ENCODE measurements around the gene SYTL3. TPM values are rescaled to one million over a fixed set of nuclear protein-coding genes. Genes with fewer than 3 reads are reported as not detected.
"Not testable (repeated sequence)": the region's sequence is repeated elsewhere in the genome, so short reads cannot be mapped to it uniquely, and the experiment has no call there.

Gene SYTL3
- polyA plus RNA-seq, 1 donor (not counting 4 experiments of a cell fraction or from before 2014, with no cell fraction given), result 1.4 TPM

- dilution Hi-C loops (cut with MboI; ENCODE audit: extremely low pct_ligation_motif_present, low sequenced_read_pairs), result no loop called here
- DNase-seq (ENCODE audit: low read depth, low spot score) (no peak), FAIRE-seq (no peak)
- peaks cover 87% of the 10 kb centered on the region for H3K79me2 ChIP-seq (ENCODE audit: control insufficient read depth, insufficient read depth, low read length)
- no peak for TF ChIP-seq CTCF (optimal IDR thresholded peaks at IDR 0.05 in 1 of 3, IDR thresholded peaks at IDR 0.05 in 1 of 3, conservative IDR thresholded peaks at IDR 0.05 in 1 of 3; ENCODE audit: extremely low read depth in 1 of 3, insufficient read depth in 2 of 3, low read length in 3 of 3)
- TF ChIP-seq EZH2 (IDR thresholded peaks at IDR 0.05; ENCODE audit: low read length), result no peak
- H3K27ac ChIP-seq (ENCODE audit: control insufficient read depth, insufficient read depth, low read length), result peak overlapping the region; percentile 14
- peaks cover 15 to 41% of the 10 kb centered on the region in 2 experiments for H3K36me3 ChIP-seq (ENCODE audit: control insufficient read depth in 2 of 2, extremely low read depth in 1 of 2, insufficient read depth in 2 of 2, low read length in 2 of 2)
- H3K27me3 ChIP-seq (ENCODE audit: control insufficient read depth, extremely low read depth, insufficient read depth, low read length), result no peaks in the 10 kb centered on the region
- peaks cover 62% of the 10 kb centered on the region for H3K4me1 ChIP-seq (ENCODE audit: control insufficient read depth, extremely low read depth, insufficient read depth, low read length)
- H3K9ac ChIP-seq (ENCODE audit: control insufficient read depth, extremely low read depth, insufficient read depth, low read length), result no peak overlapping the region
- no peaks in the 10 kb centered on the region for H3K9me3 ChIP-seq (ENCODE audit: control insufficient read depth, low read depth, low read length)
- H3K4me3 ChIP-seq (ENCODE audit: control insufficient read depth in 2 of 3, extremely low read depth in 1 of 3, insufficient read depth in 2 of 3, low read depth in 1 of 3, low read length in 3 of 3), result no peak overlapping the region
- peaks cover 36% of the 10 kb centered on the region for H4K20me1 ChIP-seq (ENCODE audit: control insufficient read depth, extremely low read depth, insufficient read depth, low read length)
- peaks cover 14% of the 10 kb centered on the region for H3K9me1 ChIP-seq (ENCODE audit: control insufficient read depth, extremely low read depth, insufficient read depth, low read length)
- H3K4me2 ChIP-seq (ENCODE audit: control insufficient read depth, extremely low read depth, insufficient read depth, low read depth, low read length), result no peak overlapping the region
- H2AFZ ChIP-seq (ENCODE audit: control insufficient read depth, low read length), result no peak overlapping the region
These were observed 141.5 kb downstream of the SYTL3 start for GRCh38 chr6:158791274-158791855.

DNA sequence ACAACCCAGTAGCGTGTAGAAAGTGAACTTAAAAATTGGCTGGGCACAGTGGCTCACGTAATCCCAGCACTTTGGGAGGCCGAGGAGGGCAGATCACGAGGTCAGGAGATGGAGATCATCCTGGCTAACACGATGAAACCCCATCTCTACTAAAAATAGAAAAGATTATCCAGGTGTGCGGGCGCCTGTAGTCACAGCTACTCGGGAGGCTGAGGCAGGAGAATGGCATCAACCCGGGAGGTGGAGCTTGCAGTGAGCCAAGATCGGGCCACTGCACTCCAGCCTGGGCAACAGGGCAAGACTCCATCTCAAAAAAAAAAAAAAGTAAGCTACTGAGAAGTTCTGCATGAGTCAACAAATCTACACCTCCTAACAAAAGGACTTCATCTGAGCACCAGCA lies 142.7 kb downstream of the SYTL3 start:
- H2AFZ ChIP-seq (ENCODE audit: control insufficient read depth, low read length); H3K27me3 ChIP-seq (ENCODE audit: control insufficient read depth, extremely low read depth, insufficient read depth, low read length); FAIRE-seq; H3K9me3 ChIP-seq (ENCODE audit: control insufficient read depth, low read depth, low read length); H3K9ac ChIP-seq (ENCODE audit: control insufficient read depth, extremely low read depth, insufficient read depth, low read length); H3K27ac ChIP-seq (ENCODE audit: control insufficient read depth, insufficient read depth, low read length); H3K4me3 ChIP-seq (ENCODE audit: control insufficient read depth in 2 of 3, extremely low read depth in 1 of 3, insufficient read depth in 2 of 3, low read depth in 1 of 3, low read length in 3 of 3); dilution Hi-C loops (cut with MboI; ENCODE audit: extremely low pct_ligation_motif_present, low sequenced_read_pairs); DNase-seq (ENCODE audit: low read depth, low spot score): not testable (repeated sequence)
- Histone ChIP-seq H4K20me1 (ENCODE audit: control insufficient read depth, extremely low read depth, insufficient read depth, low read length) (peaks cover 39% of the 10 kb centered on the region), H3K4me1 (ENCODE audit: control insufficient read depth, extremely low read depth, insufficient read depth, low read length) (peaks cover 51% of the 10 kb centered on the region), H3K36me3 (ENCODE audit: control insufficient read depth in 2 of 2, extremely low read depth in 1 of 2, insufficient read depth in 2 of 2, low read length in 2 of 2) (peaks cover 11 to 37% of the 10 kb centered on the region in 2 experiments), H3K79me2 (ENCODE audit: control insufficient read depth, insufficient read depth, low read length) (peaks cover 97% of the 10 kb centered on the region), H3K4me2 (ENCODE audit: control insufficient read depth, extremely low read depth, insufficient read depth, low read depth, low read length) (peak overlapping the region; percentile 4), H3K9me1 (ENCODE audit: control insufficient read depth, extremely low read depth, insufficient read depth, low read length) (peaks cover 14% of the 10 kb centered on the region)

DNA sequence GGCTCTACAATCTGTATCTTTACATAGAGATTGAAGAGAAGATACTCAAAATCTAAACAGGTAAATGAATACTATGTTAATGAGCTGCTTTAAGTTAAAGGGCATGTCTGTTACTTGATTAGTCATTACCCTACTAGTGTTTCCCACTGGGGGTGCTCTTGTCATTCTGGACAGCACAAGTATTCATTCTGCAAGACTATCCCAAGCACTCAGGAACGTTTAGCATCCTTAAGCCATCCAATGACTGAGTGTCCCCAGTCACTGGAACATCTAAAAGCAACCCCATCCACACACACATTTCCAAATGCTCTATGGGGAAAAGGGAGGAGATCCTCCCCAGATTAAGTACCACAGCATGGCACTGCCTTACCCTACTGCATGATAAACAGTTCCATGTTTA lies 143.6 kb downstream of the SYTL3 start:
- peaks cover 14% of the 10 kb centered on the region for H3K9me1 ChIP-seq (ENCODE audit: control insufficient read depth, extremely low read depth, insufficient read depth, low read length)
- peaks cover 41% of the 10 kb centered on the region for H4K20me1 ChIP-seq (ENCODE audit: control insufficient read depth, extremely low read depth, insufficient read depth, low read length)
- peaks cover 98% of the 10 kb centered on the region for H3K79me2 ChIP-seq (ENCODE audit: control insufficient read depth, insufficient read depth, low read length)
- dilution Hi-C loops (cut with MboI; ENCODE audit: extremely low pct_ligation_motif_present, low sequenced_read_pairs), result no loop called here
- H3K4me1 ChIP-seq (ENCODE audit: control insufficient read depth, extremely low read depth, insufficient read depth, low read length), result peaks cover 51% of the 10 kb centered on the region
- H3K9me3 ChIP-seq (ENCODE audit: control insufficient read depth, low read depth, low read length), result no peaks in the 10 kb centered on the region
- no peak for DNase-seq (ENCODE audit: low read depth, low spot score)
- H3K4me3 ChIP-seq (ENCODE audit: control insufficient read depth in 2 of 3, extremely low read depth in 1 of 3, insufficient read depth in 2 of 3, low read depth in 1 of 3, low read length in 3 of 3), result no peak overlapping the region
- no peaks in the 10 kb centered on the region for H3K27me3 ChIP-seq (ENCODE audit: control insufficient read depth, extremely low read depth, insufficient read depth, low read length)
- H3K36me3 ChIP-seq (ENCODE audit: control insufficient read depth in 2 of 2, extremely low read depth in 1 of 2, insufficient read depth in 2 of 2, low read length in 2 of 2), result peaks cover 7 to 28% of the 10 kb centered on the region in 2 experiments
- H3K9ac ChIP-seq (ENCODE audit: control insufficient read depth, extremely low read depth, insufficient read depth, low read length), result no peak overlapping the region
- H2AFZ ChIP-seq (ENCODE audit: control insufficient read depth, low read length), result no peak overlapping the region
- peak; percentile 26 to 60 (median 46) for TF ChIP-seq CTCF (optimal IDR thresholded peaks at IDR 0.05 in 1 of 3, IDR thresholded peaks at IDR 0.05 in 1 of 3, conservative IDR thresholded peaks at IDR 0.05 in 1 of 3; ENCODE audit: extremely low read depth in 1 of 3, insufficient read depth in 2 of 3, low read length in 3 of 3)
- TF ChIP-seq EZH2 (IDR thresholded peaks at IDR 0.05; ENCODE audit: low read length), result no peak
- H3K4me2 ChIP-seq (ENCODE audit: control insufficient read depth, extremely low read depth, insufficient read depth, low read depth, low read length), result no peak overlapping the region
- no peak overlapping the region for H3K27ac ChIP-seq (ENCODE audit: control insufficient read depth, insufficient read depth, low read length)
- FAIRE-seq, result peak; percentile 51

Data from keratinocyte (primary cell).